HEK293 (cell line): Measurements from ENCODE around the gene ZNF76.

ENCODE experiments used
- GLI4 ChIP-seq: fragments of 450-650 bp; formaldehyde crosslinking; IDR thresholded peaks from 2 replicates; pipeline ENCODE4 v1.5.1; 2016; ENCODE audit warnings: missing biosample characterization, missing genetic modification characterization
- INSM2 ChIP-seq: fragments of 450-650 bp; formaldehyde crosslinking; IDR thresholded peaks from 2 replicates; pipeline ENCODE4 v1.5.1; 2016; ENCODE audit warnings: missing biosample characterization, missing genetic modification characterization
- KLF10 ChIP-seq: fragments of 450-650 bp; IDR thresholded peaks from 2 replicates; pipeline ENCODE4 v1.5.1; 2018; ENCODE audit warnings: missing biosample characterization, mild to moderate bottlenecking, missing genetic modification characterization
- PATZ1 ChIP-seq: fragments of 450-650 bp; formaldehyde crosslinking; IDR thresholded peaks from 2 replicates; pipeline ENCODE4 v1.5.1; 2016; ENCODE audit warnings: missing biosample characterization, missing genetic modification characterization
- RBAK ChIP-seq: fragments of 450-650 bp; formaldehyde crosslinking; IDR thresholded peaks from 2 replicates; pipeline ENCODE4 v1.5.1; 2016; ENCODE audit warnings: missing biosample characterization, missing genetic modification characterization
- YY2 ChIP-seq: fragments of 450-650 bp; formaldehyde crosslinking; IDR thresholded peaks from 2 replicates; pipeline ENCODE4 v1.5.1; 2016; ENCODE audit warnings: missing biosample characterization, missing genetic modification characterization
- ZBTB1 ChIP-seq: fragments of 450-650 bp; formaldehyde crosslinking; IDR thresholded peaks from 2 replicates; pipeline ENCODE4 v1.5.1; 2016; ENCODE audit warnings: missing biosample characterization, missing genetic modification characterization
- ZBTB20 ChIP-seq: fragments of 450-650 bp; formaldehyde crosslinking; IDR thresholded peaks from 2 replicates; pipeline ENCODE4 v1.5.1; 2016; ENCODE audit warnings: missing biosample characterization, missing genetic modification characterization
- ZBTB21 ChIP-seq: fragments of 450-650 bp; formaldehyde crosslinking; IDR thresholded peaks from 2 replicates; pipeline ENCODE4 v1.5.1; 2017; ENCODE audit warnings: missing biosample characterization, missing genetic modification characterization
- ZBTB49 ChIP-seq: fragments of 450-650 bp; formaldehyde crosslinking; IDR thresholded peaks from 2 replicates; pipeline ENCODE4 v1.5.1; 2016; ENCODE audit warnings: missing biosample characterization, missing genetic modification characterization, low read depth
- ZFHX2 ChIP-seq: fragments of 450-650 bp; formaldehyde crosslinking; conservative IDR thresholded peaks from 2 replicates; pipeline ENCODE4 v1.5.1; 2016; ENCODE audit warnings: missing biosample characterization, missing genetic modification characterization
- ZNF10 ChIP-seq: fragments of 450-650 bp; formaldehyde crosslinking; IDR thresholded peaks from 2 replicates; pipeline ENCODE4 v1.5.1; 2017; ENCODE audit warnings: missing biosample characterization, missing genetic modification characterization
- ZNF211 ChIP-seq: fragments of 450-650 bp; formaldehyde crosslinking; IDR thresholded peaks from 2 replicates; pipeline ENCODE4 v1.5.1; 2016; ENCODE audit warnings: low read depth, missing biosample characterization, missing genetic modification characterization
- ZNF239 ChIP-seq: fragments of 450-650 bp; formaldehyde crosslinking; IDR thresholded peaks from 2 replicates; pipeline ENCODE4 v1.5.1; 2016; ENCODE audit warnings: missing biosample characterization, missing genetic modification characterization
- ZNF335 ChIP-seq: fragments of 450-650 bp; formaldehyde crosslinking; conservative IDR thresholded peaks from 2 replicates; pipeline ENCODE4 v1.5.1; 2016; ENCODE audit warnings: missing biosample characterization, missing genetic modification characterization
- ZNF394 ChIP-seq: fragments of 450-650 bp; formaldehyde crosslinking; IDR thresholded peaks from 2 replicates; pipeline ENCODE4 v1.5.1; 2016; ENCODE audit warnings: missing biosample characterization, missing genetic modification characterization, mild to moderate bottlenecking, moderate library complexity, borderline replicate concordance
- ZNF48 ChIP-seq: fragments of 450-650 bp; formaldehyde crosslinking; IDR thresholded peaks from 2 replicates; pipeline ENCODE4 v1.5.1; 2016; ENCODE audit warnings: missing biosample characterization, missing genetic modification characterization
- ZNF501 ChIP-seq: fragments of 450-650 bp; formaldehyde crosslinking; IDR thresholded peaks from 2 replicates; pipeline ENCODE4 v1.5.1; 2016; ENCODE audit warnings: missing biosample characterization, missing genetic modification characterization
- ZNF548 ChIP-seq: fragments of 450-650 bp; formaldehyde crosslinking; IDR thresholded peaks from 2 replicates; pipeline ENCODE4 v1.5.1; 2016; ENCODE audit warnings: missing biosample characterization, missing genetic modification characterization
- ZNF692 ChIP-seq: fragments of 450-650 bp; formaldehyde crosslinking; IDR thresholded peaks from 2 replicates; pipeline ENCODE4 v1.5.1; 2016; ENCODE audit warnings: missing biosample characterization, missing genetic modification characterization
- ZNF747 ChIP-seq: fragments of 450-650 bp; formaldehyde crosslinking; IDR thresholded peaks from 2 replicates; pipeline ENCODE4 v1.5.1; 2016; ENCODE audit warnings: missing biosample characterization, missing genetic modification characterization
- ZNF76 ChIP-seq: fragments of 450-650 bp; formaldehyde crosslinking; IDR thresholded peaks from 2 replicates; pipeline ENCODE4; 2016; ENCODE audit warnings: low read depth, missing biosample characterization, missing genetic modification characterization, borderline replicate concordance
- ZNF768 ChIP-seq: fragments of 450-650 bp; formaldehyde crosslinking; IDR thresholded peaks from 2 replicates; pipeline ENCODE4 v1.5.1; 2018; ENCODE audit warnings: missing biosample characterization, mild to moderate bottlenecking, missing genetic modification characterization
- ZNF791 ChIP-seq: fragments of 450-650 bp; formaldehyde crosslinking; IDR thresholded peaks from 2 replicates; pipeline ENCODE4 v1.5.1; 2016; ENCODE audit warnings: missing biosample characterization, missing genetic modification characterization
- ZSCAN23 ChIP-seq: fragments of 450-650 bp; formaldehyde crosslinking; IDR thresholded peaks from 2 replicates; pipeline ENCODE4 v1.5.1; 2016; ENCODE audit warnings: missing biosample characterization, missing genetic modification characterization
- TF ChIP-seq, protein P1 (sequence below): fragments of 450-650 bp; formaldehyde crosslinking; IDR thresholded peaks from 2 replicates; pipeline ENCODE4 v1.5.1; 2016; ENCODE audit warnings: missing biosample characterization, missing genetic modification characterization, low read depth
- TF ChIP-seq, protein P2 (sequence below): fragments of 450-650 bp; IDR thresholded peaks from 2 replicates; pipeline ENCODE4 v1.5.1; 2018; ENCODE audit warnings: missing biosample characterization, mild to moderate bottlenecking, missing genetic modification characterization

Gene ZNF76

GRCh38 chr6:35318196-35319171 lies 58.9 kb downstream of the ZNF76 start (continued):
- no peak for TF ChIP-seq ZBTB49
- no peak for TF ChIP-seq ZSCAN23 (tag by site-specific recombination)
- no peak for TF ChIP-seq YY2 (tag by site-specific recombination)
- TF ChIP-seq, protein P1, sequence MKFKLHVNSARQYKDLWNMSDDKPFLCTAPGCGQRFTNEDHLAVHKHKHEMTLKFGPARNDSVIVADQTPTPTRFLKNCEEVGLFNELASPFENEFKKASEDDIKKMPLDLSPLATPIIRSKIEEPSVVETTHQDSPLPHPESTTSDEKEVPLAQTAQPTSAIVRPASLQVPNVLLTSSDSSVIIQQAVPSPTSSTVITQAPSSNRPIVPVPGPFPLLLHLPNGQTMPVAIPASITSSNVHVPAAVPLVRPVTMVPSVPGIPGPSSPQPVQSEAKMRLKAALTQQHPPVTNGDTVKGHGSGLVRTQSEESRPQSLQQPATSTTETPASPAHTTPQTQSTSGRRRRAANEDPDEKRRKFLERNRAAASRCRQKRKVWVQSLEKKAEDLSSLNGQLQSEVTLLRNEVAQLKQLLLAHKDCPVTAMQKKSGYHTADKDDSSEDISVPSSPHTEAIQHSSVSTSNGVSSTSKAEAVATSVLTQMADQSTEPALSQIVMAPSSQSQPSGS (tag by site-specific recombination) = no peak
- peak; percentile 19; the same call in 1 of the 2 replicates for TF ChIP-seq ZNF692 (tag by site-specific recombination)
- no peak for TF ChIP-seq INSM2
- TF ChIP-seq PATZ1 = peak; percentile 76
- TF ChIP-seq KLF10 (tag by site-specific recombination) = peak; percentile 60; the same call in 1 of the 2 replicates
- no peak for TF ChIP-seq ZNF501
- peak; percentile 40; the same call in 1 of the 2 replicates for TF ChIP-seq ZBTB21 (tag by site-specific recombination)
- TF ChIP-seq RBAK = no peak
- TF ChIP-seq ZNF239 (tag by site-specific recombination) = no peak
- TF ChIP-seq ZNF48 (tag by site-specific recombination) = no peak
- peak; percentile 100 for TF ChIP-seq ZNF335 (tag by site-specific recombination)
- peak; percentile 91; the same call in 1 of the 2 replicates for TF ChIP-seq ZNF548 (tag by site-specific recombination)
- TF ChIP-seq ZNF76 = 0 out of 2 replicates have a peak, but pooled peaks have one; percentile 24
- no peak for TF ChIP-seq ZNF768 (tag by site-specific recombination)
- TF ChIP-seq ZNF10 (tag by site-specific recombination) = peak; percentile 84
- no peak for TF ChIP-seq ZNF747
- TF ChIP-seq ZBTB20 (tag by site-specific recombination) = peak; percentile 53; the same call in 1 of the 2 replicates
- TF ChIP-seq ZNF791 (tag by site-specific recombination) = no peak
- peak; percentile 29; the same call in 1 of the 2 replicates for TF ChIP-seq ZFHX2 (tag by site-specific recombination)
- no peak for TF ChIP-seq GLI4 (tag by site-specific recombination)
- TF ChIP-seq ZNF211 (tag by site-specific recombination) = no peak
- TF ChIP-seq, protein P2, sequence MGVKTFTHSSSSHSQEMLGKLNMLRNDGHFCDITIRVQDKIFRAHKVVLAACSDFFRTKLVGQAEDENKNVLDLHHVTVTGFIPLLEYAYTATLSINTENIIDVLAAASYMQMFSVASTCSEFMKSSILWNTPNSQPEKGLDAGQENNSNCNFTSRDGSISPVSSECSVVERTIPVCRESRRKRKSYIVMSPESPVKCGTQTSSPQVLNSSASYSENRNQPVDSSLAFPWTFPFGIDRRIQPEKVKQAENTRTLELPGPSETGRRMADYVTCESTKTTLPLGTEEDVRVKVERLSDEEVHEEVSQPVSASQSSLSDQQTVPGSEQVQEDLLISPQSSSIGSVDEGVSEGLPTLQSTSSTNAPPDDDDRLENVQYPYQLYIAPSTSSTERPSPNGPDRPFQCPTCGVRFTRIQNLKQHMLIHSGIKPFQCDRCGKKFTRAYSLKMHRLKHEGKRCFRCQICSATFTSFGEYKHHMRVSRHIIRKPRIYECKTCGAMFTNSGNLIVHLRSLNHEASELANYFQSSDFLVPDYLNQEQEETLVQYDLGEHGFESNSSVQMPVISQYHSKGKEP = peak; percentile 100
- TF ChIP-seq ZBTB1 (tag by site-specific recombination) = no peak
- TF ChIP-seq ZNF394 (tag by site-specific recombination) = peak; percentile 90
